RPMI7951 (cell line): ENCODE measurements around the gene ELP1. TPM values are rescaled to one million over a fixed set of nuclear protein-coding genes. Genes with fewer than 3 reads are reported as not detected.
A peak's percentile ranks its signal among the peaks of the same experiment; 100 is the strongest.
"Not testable (repeated sequence)": the region's sequence is repeated elsewhere in the genome, so short reads cannot be mapped to it uniquely, and the experiment has no call there.

Experiments
- DNase-seq: peaks from one replicate; pipeline ENCODE4 v3.0.0-alpha.2; 2012; ENCODE audit warnings: low read depth
- total RNA-seq: library from RNA; depleted of rRNA; stranded (reverse); fragments of >200 nt; shearing (Covaris generic); gene quantifications from 2 replicates; pipeline ENCODE4 v1.2.3, GENCODE V29; 2014; rRNA removed

Gene ELP1
- 24.2 and 29.9 TPM in 2 replicates for total RNA-seq

GRCh38 chr9:108933718-108934322 lies at the start of gene ELP1:
ELP1 (minus strand) TSS chr9:108934124; CDS start chr9:108931146, 2,978 bp downstream.
- peak; percentile 94 for DNase-seq

GRCh38 chr9:108980893-108981292 lies 47.0 kb upstream of the ELP1 start:
- no peak for DNase-seq

DNA sequence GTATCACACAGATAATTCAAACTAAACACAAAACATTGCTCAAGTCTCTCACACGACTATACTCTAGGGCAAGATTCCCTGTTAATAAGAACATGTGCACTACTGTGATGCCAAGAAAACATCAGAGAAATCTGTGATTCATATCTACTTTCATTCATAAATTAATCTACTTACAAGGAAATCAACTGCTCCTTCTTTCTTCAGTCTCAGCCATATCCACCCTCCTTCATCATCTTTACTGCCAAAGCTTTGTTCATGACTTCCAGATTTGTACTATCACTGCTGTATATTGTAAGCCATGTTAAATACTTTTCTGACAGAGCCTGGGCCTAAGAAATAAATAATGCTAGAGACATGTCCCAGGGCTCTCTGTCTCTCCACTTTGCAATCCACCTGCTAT lies 44.3 kb upstream of the ELP1 start:
- DNase-seq, result no peak

DNA sequence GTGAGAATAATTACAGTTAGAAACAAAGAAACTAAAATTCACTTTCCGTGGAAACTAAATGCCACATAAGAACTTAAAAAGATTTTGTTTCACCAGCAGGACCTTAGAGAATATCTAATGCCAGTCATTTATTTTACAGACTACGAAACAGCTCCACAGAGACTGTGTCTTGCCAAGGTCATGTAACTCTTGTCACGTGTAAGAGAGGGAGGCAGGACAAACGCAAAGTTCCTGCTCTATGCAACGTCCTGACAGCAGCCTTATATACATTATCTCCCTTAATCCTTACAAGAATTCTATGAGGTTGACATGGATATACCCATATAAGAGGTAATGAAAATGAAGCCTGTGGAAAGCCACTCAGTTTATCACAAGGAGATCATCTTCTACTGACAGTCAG lies 40.0 kb upstream of the ELP1 start:
- DNase-seq, result no peak

GRCh38 chr9:108972626-108973209 lies 38.8 kb upstream of the ELP1 start:
- DNase-seq, result no peak

GRCh38 chr9:108972186-108972585 lies 38.3 kb upstream of the ELP1 start:
- no peak for DNase-seq

DNA sequence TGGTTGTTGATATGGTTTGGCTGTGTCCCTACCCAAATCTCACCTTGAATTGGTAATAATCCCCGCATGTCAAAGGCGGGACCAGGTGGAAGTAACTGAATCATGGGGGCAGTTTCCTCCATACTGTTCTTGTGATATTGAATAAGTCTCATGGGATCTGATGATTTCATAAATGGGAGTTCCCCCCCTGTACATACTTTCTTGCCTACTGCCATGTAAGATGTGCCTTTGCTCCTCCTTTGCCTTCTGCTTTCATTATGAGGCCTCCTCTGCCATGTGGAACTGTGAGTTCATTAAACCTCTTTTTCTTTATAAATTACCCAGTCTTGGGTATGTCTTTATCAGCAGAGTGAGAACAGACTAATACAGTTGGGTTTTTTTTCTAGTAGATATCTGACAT lies 37.5 kb upstream of the ELP1 start:
- not testable (repeated sequence) for DNase-seq

- no peak for DNase-seq
These were observed 34.0 kb upstream of the ELP1 start for GRCh38 chr9:108967916-108968315.

DNA sequence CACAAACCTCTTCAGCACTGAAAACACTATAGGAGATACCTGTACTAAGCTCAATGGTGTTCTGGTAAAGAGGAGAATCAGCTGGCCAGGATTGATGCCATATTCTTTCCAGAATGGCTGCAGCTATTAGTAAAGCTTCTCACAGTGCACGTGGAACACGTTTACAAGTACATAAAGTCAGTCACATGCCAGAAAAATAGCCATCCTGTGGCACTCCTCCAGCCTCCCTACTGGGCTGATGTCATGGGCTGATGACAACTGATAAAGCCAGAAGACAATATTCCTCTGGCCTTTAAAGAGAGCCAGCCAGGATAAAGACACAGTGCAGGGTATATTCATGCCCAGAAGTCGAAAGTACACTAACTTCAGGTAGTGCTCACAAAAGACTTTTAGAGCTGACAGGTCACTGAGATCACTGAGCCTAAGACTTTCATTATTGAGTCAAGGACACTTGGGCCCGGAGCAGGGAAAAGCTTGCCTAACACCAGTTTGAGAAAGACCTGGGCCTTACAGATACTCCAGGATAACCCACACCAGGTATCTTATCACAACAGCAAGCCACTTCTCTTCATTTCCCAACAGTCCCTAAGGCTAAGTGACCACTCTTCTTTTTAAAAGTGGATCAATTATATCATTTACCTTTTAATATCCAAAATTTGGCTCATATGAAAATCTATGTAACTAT lies 29.7 kb upstream of the ELP1 start:
- DNase-seq, result peak; percentile 3

DNA sequence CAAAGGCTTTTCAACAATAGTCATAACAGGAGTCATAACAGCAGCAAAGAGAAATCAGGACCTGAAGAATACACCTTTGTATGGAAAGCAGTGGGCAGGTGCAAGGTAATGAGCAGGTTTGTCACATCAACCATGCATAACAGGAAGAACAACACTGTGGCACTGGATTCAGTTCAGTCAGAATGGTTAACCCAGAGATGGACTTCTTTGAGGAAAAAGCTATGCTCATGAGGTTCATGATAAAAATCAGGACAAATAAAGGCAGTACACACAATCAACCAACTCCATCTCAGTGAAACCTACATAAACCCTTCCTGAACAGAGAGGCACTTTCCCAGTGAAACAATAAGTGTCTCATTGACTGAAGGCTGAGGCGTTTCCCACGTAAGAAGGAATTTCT lies 27.2 kb upstream of the ELP1 start:
- no peak for DNase-seq

DNA sequence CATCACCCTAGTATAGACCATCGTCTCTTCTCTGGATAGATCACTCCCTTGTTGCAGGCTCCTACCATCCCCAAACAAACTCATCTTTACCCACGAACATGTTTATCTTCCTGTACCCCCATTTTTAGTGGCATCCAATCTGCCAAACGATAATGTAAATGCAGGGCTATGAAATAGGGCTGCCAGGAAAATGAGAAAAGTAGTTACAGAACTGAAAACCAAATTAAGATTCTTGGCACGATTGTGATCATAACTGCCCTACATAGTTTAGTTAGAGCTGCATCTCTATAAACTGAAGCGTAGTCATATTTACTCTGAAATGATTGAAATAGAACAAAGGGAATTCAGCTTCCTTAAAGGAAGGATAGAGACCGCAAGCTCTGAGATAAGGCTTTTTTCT lies 26.4 kb upstream of the ELP1 start:
- DNase-seq, result no peak

DNA sequence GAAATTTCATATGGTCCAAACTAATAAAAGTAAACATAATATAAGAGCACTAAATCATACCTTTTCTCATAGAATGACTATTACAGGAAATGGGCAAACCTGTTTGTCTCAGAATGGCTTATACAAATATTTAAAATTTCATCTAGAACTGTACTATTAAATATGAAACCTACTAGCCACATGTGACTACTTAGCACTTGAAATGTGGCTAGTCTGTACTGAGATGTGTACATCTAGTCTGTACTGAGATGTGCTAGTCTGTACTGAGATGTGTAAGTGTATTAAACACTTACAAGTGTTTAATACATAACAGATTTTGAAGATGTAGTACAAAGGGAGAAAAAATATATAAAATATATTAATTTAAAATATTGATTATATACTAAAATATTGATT lies 22.7 kb upstream of the ELP1 start:
- no peak for DNase-seq

DNA sequence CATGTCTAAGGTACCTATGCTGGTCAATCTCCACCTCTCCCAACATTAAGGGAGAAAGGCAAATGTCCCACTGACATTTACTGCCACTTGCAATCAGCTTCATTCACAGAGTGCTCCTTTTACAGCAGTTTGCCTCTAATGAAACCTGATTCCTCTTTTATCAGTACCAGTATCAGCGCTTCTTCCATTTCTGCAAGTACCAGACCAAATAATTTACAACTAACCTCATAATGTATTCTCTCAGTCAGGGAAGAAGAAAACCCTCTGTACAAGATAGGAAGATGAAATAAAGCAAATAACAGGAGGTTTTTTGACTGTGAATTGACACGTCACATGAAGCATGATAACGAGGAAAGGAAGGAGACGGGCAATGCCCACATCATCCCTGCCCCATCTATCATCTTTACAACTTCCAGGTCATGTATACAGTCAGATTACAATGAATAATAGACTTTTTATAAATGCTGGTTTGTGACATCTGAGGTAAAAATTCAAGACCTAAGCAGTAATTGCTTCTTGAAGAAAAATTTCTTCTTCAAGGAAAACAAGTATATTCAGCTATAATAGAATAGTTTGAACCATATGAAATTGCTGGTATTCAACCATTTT lies 22.2 kb upstream of the ELP1 start:
- DNase-seq, result no peak

DNA sequence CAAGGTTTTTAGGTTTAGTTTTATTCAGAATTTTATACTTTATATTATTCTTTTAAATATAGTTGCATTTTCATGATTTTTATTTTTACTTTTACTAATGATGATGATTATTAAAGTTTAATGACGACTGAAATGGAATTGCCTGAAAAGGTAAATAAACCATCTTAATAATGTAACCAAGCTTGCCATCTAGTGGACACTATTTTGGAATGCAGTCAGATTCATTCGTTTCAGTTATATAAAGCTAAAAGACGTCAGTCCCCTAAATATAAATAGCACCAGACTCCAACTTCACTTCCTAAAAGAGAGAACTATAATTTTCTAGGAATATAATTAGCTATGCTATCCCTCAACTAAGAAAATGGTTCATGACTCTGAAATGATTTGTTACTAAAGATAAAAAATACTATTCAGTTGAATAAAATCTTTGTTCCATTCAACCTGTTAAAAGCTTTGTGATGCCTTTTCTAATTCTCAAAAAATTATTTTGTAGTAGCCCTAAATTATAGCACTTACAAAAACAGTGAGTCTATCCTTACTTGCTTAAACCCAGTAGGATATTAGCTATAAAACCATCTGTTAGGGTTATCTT lies 20.2 kb upstream of the ELP1 start:
- peak; percentile 53 for DNase-seq

DNA sequence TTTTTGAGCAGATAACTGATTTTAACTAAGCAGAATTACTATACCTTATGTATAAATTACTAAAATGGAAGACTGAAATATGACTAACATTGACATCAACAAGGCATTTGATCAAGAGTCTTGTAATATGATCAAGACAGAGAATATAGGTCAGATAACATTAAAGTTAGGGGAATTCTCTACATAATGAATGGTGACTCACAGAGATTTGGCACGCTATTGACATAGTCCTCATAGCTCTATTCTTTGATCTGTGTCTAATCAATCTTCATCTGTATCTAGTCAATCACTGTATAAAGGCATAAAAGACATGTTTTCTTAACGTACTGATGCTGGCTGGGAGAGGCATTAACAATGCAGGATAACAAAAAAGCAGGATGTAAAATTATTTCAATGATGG lies 17.7 kb upstream of the ELP1 start:
- no peak for DNase-seq

DNA sequence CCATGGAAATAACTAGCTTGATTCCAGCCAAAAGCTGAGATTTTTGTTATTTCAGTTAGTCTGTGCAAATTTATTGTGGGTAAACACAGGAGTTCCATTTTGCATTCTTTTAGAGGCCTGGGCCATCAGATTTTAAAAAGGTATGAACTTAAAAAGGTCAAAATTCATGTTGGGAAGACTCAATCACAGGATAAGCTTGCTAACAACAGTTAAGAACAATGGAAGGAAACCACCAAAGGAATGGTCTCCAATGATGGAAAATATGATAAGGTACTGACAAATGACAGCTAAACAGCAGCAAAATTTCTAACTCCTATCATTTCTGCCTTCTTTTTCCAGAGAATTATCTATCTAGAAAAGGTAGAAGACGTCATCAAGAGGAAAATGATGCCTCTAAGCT lies 16.2 kb upstream of the ELP1 start:
- DNase-seq, result no peak

- no peak for DNase-seq
These were observed 6.1 kb upstream of the ELP1 start for GRCh38 chr9:108939975-108940374.

- DNase-seq, result no peak
These were observed 3.8 kb upstream of the ELP1 start for GRCh38 chr9:108937561-108938305.

- DNase-seq, result peak; percentile 81
These were observed 484 bp upstream of the ELP1 start, which contains the start of gene ABITRAM for GRCh38 chr9:108934323-108934893. ABITRAM (plus strand) TSS chr9:108934400; CDS start chr9:108934487, 87 bp downstream.

DNA sequence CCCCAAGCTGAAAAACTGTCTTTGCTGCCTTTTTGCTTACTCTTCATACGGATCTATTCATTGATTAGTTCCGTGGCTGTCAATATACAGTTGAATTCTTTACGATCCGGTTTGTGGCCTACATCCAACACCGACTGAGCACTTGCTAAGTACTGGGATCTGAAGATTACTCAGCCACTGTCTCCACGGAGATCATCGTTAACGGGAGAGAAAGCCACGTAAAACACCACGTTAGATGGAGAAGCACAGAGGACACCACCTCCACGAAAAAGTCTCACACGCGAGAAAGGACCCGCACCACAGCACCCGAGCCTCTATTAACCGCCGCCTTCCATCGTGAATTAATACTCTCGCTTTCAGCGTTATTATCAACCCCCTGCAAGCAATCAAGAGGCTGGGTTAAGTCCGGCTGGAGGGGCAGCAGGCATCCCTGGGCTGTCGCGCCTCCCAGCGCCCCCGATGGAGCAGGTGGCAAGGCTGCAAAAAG lies 650 bp downstream of the ELP1 start:
- peak; percentile 29 for DNase-seq

GRCh38 chr9:108928386-108928785 lies 5.5 kb downstream of the ELP1 start:
- no peak for DNase-seq
